PFSK-1 (cell line): Measurements from ENCODE around the gene HDHD3.
A peak's percentile ranks its signal among the peaks of the same experiment; 100 is the strongest.

Source experiments
- FOXP2 ChIP-seq: optimal IDR thresholded peaks from 2 replicates; pipeline ENCODE3; 2011; ENCODE audit warnings: borderline replicate concordance, control low read depth, inconsistent platforms; ENCODE audit not compliant: insufficient read depth; ENCODE audit errors: extremely low read length, extremely low read depth
- POLR2AphosphoS5 ChIP-seq: IDR thresholded peaks from 2 replicates; pipeline ENCODE4 v1.6.1; 2012; ENCODE audit warnings: low read depth, mild to moderate bottlenecking, control low read depth, low read length, moderate library complexity
- REST ChIP-seq, 2 experiments: IDR thresholded peaks; 2 replicates each; pipeline versions ENCODE4 v1.6.1 to v1.8.0; 2011 to 2012; ENCODE audit warnings: low read depth in 2 of 2, low read length in 2 of 2, control low read depth in 1 of 2, inconsistent platforms in 1 of 2, mild to moderate bottlenecking in 1 of 2, moderate library complexity in 1 of 2; ENCODE audit not compliant: insufficient read depth in 1 of 2
- SIN3A ChIP-seq: IDR thresholded peaks from 2 replicates; pipeline ENCODE4 v1.6.1; 2012; ENCODE audit warnings: mild to moderate bottlenecking, low read length, moderate library complexity, borderline replicate concordance; ENCODE audit not compliant: insufficient read depth
- TAF1 ChIP-seq: IDR thresholded peaks from 2 replicates; pipeline ENCODE4 v1.6.1; 2012; ENCODE audit warnings: low read length, control low read depth, borderline replicate concordance; ENCODE audit not compliant: insufficient read depth

Gene HDHD3

DNA sequence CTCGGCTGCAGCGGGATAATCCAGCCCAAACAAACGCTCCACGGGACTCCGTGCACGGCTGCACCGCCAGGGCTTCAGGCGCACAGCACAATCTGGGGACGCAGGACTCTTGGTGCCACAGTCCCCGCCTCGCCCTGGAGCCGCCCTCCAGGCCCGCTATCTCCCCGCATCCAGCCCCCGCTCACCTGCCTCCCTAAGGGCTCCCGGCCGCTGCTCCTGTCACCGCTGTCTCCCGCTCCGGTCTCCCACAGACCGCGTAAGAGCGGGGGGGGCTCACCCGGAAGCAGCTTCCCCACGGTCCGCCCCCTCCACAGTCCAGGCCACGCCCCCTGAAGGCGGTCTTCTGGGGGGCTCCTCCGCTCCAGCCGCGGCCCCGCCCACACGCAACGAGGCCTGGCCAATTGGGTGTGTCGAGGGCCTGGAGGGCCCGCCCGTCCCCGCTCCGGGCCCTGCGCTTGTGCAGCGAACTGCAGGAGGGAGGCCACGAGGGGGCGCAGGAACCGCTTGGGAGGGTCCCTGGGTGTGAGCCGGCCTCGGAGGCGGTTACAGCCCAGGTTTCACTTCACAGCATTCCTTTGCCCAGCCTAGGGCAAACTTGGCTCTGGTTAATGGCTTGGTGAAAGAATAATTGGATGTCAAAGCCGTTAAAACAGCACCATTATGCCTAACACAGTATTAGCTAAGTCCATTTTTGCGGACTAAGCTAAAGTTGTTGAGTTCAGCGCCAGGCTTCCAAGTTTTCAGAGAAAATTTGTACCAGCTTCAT is 24.4 kb upstream of the HDHD3 start, which contains the start of gene ALAD:
ALAD (minus strand) TSS at position 258 of the 766 bp plus-strand sequence. CDS start 7,725 bp downstream, outside the sequence.
- TF ChIP-seq FOXP2: peak; percentile 80
- TF ChIP-seq REST (IDR thresholded peaks at IDR 0.05; ENCODE audit: insufficient read depth in 1 of 2, low read depth in 2 of 2, low read length in 2 of 2): no peak
- peak; percentile 67 for TF ChIP-seq POLR2AphosphoS5
- TF ChIP-seq SIN3A: 0 out of 2 replicates have a peak, but pooled peaks have one; percentile 70

DNA sequence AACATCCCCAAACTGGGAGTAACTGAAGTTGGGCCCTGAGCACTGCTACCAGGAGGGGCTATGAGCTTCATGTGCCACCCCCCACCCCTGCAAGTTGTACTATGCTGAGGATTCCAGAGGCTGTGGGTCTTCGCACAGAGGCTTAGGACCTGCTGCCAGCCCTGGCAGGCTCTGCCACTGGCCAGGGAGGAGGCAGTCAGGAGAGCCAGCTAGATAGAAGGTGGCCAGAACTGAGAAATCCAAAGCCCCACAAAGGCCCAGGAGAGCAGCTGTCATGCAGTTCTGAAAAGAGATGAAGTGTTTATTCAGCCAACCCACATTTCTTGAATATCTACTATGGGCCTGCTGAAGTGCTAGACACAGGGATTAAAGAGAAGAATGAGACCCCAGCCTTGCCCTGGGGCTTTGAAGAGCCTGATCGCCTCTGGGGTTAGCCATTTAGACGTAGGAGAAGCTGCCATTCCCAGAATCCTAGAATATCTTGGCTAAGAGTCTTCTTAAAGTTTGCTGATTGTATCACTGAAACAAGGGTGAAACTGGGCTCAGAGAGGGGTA is 22.9 kb upstream of the HDHD3 start:
- TF ChIP-seq POLR2AphosphoS5 (no peak), SIN3A (no peak), FOXP2 (no peak), TAF1 (no peak), REST (IDR thresholded peaks at IDR 0.05; ENCODE audit: insufficient read depth in 1 of 2, low read depth in 2 of 2, low read length in 2 of 2) (no peak)

GRCh38 chr9:113398796-113399195 is 22.0 kb upstream of the HDHD3 start:
- TF ChIP-seq TAF1 (no peak), POLR2AphosphoS5 (no peak), SIN3A (no peak)

DNA sequence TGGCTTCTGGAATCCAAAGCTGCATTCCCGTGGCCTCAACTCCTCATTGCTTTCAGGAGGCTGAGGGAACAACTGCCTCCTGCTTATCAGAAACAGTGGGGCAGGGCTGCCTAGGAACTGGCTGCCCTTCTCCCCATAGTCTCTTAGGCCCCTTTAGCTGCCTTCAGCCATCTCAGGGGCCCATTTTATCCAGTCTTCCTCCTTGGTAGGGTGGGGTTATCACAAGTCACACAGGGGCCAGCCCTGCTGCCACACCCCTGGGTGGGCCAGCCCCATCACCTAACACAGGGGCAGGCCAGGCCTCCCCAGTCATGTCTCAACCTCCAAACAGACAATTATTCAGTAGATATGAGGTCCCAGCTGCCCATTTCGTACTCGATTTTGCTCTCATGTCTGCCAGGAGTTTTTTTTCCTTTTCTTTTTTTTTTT is 20.4 kb upstream of the HDHD3 start:
- TF ChIP-seq FOXP2 (no peak), SIN3A (no peak), REST (IDR thresholded peaks at IDR 0.05; ENCODE audit: insufficient read depth in 1 of 2, low read depth in 2 of 2, low read length in 2 of 2) (no peak), POLR2AphosphoS5 (no peak), TAF1 (no peak)

GRCh38 chr9:113395000-113395861 is 18.4 kb upstream of the HDHD3 start:
- TF ChIP-seq REST (IDR thresholded peaks at IDR 0.05; ENCODE audit: insufficient read depth in 1 of 2, low read depth in 2 of 2, low read length in 2 of 2): no peak
- no peak for TF ChIP-seq SIN3A
- no peak for TF ChIP-seq TAF1
- no peak for TF ChIP-seq POLR2AphosphoS5
